Fibroblast of the aortic adventitia (primary cell): Measurements from ENCODE around the gene NTHL1. TPM values are rescaled to one million over a fixed set of nuclear protein-coding genes. Genes with fewer than 3 reads are reported as not detected.
A peak's percentile ranks its signal among the peaks of the same experiment; 100 is the strongest.

ENCODE experiments used
- DNase-seq: peaks from one replicate; pipeline ENCODE4 v3.0.0-alpha.2; 2010; ENCODE audit warnings: low read depth
- H3K4me3 ChIP-seq: 2 replicates; pipeline ENCODE4 v1.5.1; 2011; ENCODE audit warnings: low read depth, mild to moderate bottlenecking, control low read depth, low read length, moderate library complexity
- total RNA-seq: library from RNA; depleted of rRNA; stranded (reverse); fragments of >200 nt; gene quantifications from 2 replicates; pipeline ENCODE4 v1.2.3, GENCODE V29; 2012; ENCODE audit warnings: low replicate concordance
- TF ChIP-seq, protein P1 (sequence below): IDR thresholded peaks from 2 replicates; pipeline ENCODE4 v1.5.1; 2011; ENCODE audit warnings: mild to moderate bottlenecking, low read length, control low read depth, inconsistent platforms; ENCODE audit not compliant: insufficient read depth

The NTHL1 gene
- total RNA-seq, 1 donor, result 18.8 TPM

DNA sequence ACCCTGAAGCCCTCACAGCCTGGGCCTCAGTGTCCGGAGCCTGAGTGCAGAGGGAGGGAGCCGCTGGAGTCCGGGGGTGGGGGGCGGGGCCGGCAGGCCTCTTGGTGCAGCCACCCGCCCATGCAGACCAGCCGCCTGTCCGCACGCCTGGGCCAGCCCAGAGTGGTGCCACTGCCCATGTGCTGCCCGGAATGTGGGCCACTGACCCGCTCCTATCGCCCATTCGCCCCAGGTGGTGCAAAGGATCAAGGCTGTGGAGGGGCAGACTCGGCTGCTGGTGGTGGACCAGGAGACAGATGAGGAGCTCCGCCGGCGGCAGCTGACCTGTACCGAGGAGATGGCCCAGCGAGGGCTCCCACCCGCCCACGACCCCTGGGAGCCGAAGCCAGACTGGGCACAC is 18.3 kb downstream of the NTHL1 start:
- H3K4me3 ChIP-seq, result no peak overlapping the region
- DNase-seq, result no peak
- TF ChIP-seq, protein P1, sequence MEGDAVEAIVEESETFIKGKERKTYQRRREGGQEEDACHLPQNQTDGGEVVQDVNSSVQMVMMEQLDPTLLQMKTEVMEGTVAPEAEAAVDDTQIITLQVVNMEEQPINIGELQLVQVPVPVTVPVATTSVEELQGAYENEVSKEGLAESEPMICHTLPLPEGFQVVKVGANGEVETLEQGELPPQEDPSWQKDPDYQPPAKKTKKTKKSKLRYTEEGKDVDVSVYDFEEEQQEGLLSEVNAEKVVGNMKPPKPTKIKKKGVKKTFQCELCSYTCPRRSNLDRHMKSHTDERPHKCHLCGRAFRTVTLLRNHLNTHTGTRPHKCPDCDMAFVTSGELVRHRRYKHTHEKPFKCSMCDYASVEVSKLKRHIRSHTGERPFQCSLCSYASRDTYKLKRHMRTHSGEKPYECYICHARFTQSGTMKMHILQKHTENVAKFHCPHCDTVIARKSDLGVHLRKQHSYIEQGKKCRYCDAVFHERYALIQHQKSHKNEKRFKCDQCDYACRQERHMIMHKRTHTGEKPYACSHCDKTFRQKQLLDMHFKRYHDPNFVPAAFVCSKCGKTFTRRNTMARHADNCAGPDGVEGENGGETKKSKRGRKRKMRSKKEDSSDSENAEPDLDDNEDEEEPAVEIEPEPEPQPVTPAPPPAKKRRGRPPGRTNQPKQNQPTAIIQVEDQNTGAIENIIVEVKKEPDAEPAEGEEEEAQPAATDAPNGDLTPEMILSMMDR, result no peak

DNA sequence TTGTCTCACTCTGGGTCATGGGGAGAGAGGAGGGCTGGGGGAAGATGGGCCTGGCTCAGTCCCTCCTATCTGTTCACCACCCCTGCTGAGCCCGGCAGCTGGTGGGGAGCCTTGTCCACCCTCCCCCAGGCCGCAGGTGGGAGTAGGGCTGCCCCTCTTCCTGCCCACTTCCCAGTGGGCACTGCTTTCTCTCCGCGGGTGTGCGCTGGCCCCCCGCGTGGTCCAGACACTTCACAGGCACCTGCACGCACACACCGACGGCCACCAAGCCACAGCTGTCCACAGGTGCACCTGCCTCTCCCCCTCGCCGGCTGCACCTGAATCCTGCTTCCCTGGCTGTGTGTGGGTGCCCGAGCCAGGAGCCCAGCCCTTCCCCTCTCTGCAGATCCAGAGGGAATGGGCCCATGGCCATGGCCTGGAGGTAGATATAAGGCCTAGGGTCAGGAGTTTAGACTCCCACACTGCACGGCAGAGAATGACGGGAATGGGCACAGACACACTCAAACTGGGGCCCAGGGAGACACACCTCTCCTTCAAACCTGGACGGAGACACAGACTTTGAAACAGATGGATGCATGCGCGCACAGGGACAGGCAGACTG is 18.9 kb downstream of the NTHL1 start:
- no peak for DNase-seq
- H3K4me3 ChIP-seq, result no peak overlapping the region
- TF ChIP-seq, protein P1, result no peak

DNA sequence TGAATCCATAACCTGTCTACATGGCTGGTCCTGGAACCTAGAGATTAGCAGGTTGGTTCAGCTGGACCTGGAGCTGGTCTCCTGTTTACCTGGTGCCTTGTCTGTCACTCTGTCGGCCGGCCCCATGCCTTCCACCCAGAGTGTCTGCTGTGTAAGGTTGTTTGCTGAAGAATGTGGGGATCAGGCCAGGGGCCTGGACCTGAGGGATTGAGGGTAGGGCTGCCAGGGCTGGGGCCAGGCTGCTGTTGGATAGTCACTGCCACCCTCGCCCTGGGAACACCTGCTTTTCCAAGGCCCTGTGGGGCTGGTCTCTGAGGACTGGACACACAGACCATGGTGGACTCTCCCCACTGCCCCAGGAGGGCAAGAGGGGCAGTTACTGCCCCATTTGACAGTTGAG is 19.5 kb downstream of the NTHL1 start:
- no peak for DNase-seq
- peak overlapping the region; percentile 67 for H3K4me3 ChIP-seq
- TF ChIP-seq, protein P1, result no peak

DNA sequence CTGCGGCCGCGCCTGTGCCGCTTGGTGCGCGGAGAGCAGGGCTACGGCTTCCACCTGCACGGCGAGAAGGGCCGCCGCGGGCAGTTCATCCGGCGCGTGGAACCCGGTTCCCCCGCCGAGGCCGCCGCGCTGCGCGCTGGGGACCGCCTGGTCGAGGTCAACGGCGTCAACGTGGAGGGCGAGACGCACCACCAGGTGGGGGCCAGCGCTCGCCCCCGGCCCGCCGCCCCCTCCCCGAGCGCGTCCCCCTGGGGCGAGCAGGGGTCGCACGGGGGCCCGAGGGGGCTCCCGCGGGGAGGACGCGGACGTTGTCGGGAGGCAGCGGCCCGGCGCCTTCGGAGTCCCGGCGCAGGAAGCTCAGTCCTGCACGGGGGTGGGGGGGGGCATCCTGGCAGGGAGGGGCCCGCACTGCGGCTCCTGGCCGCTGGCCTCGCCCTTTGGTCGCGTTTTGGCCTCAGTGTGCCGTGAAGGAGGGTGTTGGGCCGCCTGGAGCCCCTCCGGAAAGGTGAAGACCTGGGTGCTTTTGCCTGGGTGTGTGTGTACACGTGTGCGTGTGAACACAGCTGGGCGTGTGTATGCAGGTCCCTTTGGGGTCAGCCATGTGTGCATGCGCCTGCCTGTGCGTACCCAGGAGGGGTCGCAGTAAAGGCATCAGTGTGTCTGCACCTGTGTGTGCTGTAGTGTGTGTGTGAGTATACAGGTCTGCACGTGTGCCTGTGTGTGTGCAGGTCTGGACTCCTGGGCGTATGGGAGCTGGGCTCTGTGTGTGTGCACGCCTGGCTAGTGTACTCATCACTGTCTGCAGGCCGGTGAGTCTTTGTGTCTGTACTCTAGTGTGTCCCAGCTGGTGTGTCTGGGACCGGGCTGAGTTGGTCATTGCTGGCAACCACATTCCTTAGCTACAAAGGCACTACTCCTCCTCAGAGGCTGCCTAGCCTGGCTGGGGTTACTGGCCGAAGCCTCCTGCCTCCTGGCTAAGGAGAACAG is 20.3 kb downstream of the NTHL1 start:
- DNase-seq, result peak; percentile 20
- peak overlapping the region; percentile 67 for H3K4me3 ChIP-seq
- TF ChIP-seq, protein P1, result no peak

DNA sequence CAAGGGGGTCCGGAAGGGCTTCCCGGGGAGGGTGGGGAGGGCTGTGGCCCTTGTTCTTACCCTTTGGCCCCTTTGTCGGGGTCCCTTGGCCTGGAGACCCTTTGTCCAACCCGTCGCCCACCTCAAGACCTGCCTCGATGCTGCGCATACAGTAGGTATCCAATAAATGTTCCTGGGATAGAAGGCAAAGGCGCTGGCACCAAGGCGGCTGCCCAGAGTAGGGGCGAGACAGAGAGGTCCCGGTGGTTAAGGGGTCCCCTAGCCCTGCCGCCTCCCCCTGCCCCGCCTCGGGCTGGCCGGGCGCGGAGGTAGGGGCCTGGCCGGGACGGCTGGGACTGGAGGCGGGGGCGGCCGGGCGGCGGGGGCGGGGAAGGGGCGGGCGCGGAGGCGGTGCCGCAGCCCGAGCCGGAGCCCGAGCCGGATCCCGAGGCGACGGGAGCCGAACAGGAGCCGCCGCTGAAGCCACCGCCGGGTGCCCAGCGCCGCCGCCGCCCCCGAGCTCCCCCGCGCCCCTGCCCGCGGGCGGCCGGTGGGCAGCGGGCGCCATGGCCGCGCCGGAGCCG is 21.1 kb downstream of the NTHL1 start, which contains the start of gene NHERF2:
Gene NHERF2 (plus strand): TSS at position 442 of the 563 bp plus-strand sequence. CDS start 104 bp downstream, at position 546.
- DNase-seq, result no peak
- H3K4me3 ChIP-seq, result peak within 1 kb of the TSS; percentile 67
- TF ChIP-seq, protein P1, result no peak

DNA sequence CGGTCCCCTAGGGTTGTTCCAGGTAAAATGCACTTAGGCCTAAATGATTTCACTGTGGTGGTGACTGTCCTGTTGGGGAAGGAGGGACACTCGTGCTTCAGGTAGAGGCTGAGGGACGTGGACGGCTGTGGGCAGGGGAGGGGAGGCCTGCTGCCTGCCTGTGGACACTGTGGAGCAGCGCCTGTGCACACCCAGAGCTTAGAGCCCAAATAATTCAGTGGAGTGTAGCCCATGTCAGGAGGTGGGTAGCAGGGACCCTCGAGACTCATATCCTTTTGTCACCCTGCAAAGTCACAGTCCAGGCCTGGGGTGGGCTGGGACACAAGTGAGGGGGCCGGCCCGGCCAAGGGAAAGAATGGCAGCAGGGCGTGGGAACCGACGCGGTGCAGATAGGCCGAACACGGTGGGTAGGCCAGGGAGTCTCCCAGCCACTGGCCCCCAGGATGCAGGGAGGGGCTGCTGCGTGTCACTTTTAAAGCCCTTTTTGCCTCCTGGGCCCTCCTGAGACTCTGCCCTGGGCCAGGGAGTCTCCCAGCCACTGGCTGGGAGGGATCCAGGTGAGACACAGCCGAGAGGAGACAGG is 21.7 kb downstream of the NTHL1 start:
- DNase-seq, result no peak
- no peak overlapping the region for H3K4me3 ChIP-seq
- TF ChIP-seq, protein P1, result no peak
